Esophagus muscularis mucosa (tissue), 4 donors: Measurements from ENCODE around the gene PARP8. TPM values are rescaled to one million over a fixed set of nuclear protein-coding genes. Genes with fewer than 3 reads are reported as not detected.
"Not testable (repeated sequence)": the region's sequence is repeated elsewhere in the genome, so short reads cannot be mapped to it uniquely, and the experiment has no call there.

ENCODE experiments used
- DNase-seq: peaks from one replicate; pipeline ENCODE4 v3.0.0-alpha.2; 2017; ENCODE audit errors: extremely low spot score
- H3K27ac ChIP-seq, 4 donors: fragments of 200-600 bp; sonication (generic); replicated peaks in 1 of 4; 1 replicate in 3 of 4; 2 replicates in 1 of 4; pipeline ENCODE4 v1.5.1; 2016 to 2019; ENCODE audit warnings: mild to moderate bottlenecking in 1 of 4
- H3K27me3 ChIP-seq, 4 donors: fragments of 200-600 bp; sonication (generic); one replicate each; pipeline versions ENCODE4 v1.5.1 to v1.6.0; 2016 to 2019
- H3K36me3 ChIP-seq, 4 donors: fragments of 200-600 bp; sonication (generic); one replicate each; pipeline ENCODE4 v1.5.1; 2016 to 2019
- H3K4me1 ChIP-seq, 4 donors: fragments of 200-600 bp; sonication (generic); one replicate each; pipeline ENCODE4 v1.5.1; 2016 to 2019
- H3K4me3 ChIP-seq, 4 donors: fragments of 200-600 bp; sonication (generic); 1 replicate in 2 of 4; 2 replicates in 2 of 4; pipeline ENCODE4 v1.5.1; 2016 to 2019; ENCODE audit warnings: mild to moderate bottlenecking in 4 of 4, moderate library complexity in 1 of 4
- H3K9me3 ChIP-seq, 4 donors: fragments of 200-600 bp; sonication (generic); 1 replicate in 3 of 4; 2 replicates in 1 of 4; pipeline ENCODE4 v1.5.1; 2016 to 2019
- CTCF ChIP-seq, 3 experiments: fragments of 200-600 bp in 2 of 3; fragments of 450-650 bp in 1 of 3; sonication (generic) in 2 of 3; IDR thresholded peaks; one replicate each; pipeline ENCODE4 v1.5.1; 2017 to 2019; ENCODE audit warnings: antibody characterized with exemption in 3 of 3, mild to moderate bottlenecking in 2 of 3, moderate library complexity in 1 of 3
- EP300 ChIP-seq: sonication (generic); formaldehyde crosslinking; IDR thresholded peaks from one replicate; pipeline ENCODE4 v1.6.1; 2017; ENCODE audit warnings: antibody characterized with exemption
- POLR2A ChIP-seq: fragments of 450-650 bp; IDR thresholded peaks from one replicate; pipeline ENCODE4 v1.6.1; 2017; ENCODE audit warnings: antibody characterized with exemption, moderate library complexity, mild to moderate bottlenecking, low read depth
- POLR2AphosphoS5 ChIP-seq, 2 donors: sonication (generic); formaldehyde crosslinking; IDR thresholded peaks; one replicate each; pipeline ENCODE4 v1.6.1; 2017; ENCODE audit warnings: antibody characterized with exemption in 2 of 2
- WGBS: methylation state at CpG from one replicate; pipeline ENCODE4 v1.1.5; 2018; 5-methylcytosine and 5-hydroxymethylcytosine counted together
- intact Hi-C: fragments of 100-400 bp; cut with DNase I; formaldehyde crosslinking; loops from one replicate; pipeline ENCODE4 v1.15.1; 2023
- total RNA-seq, 4 donors: library from RNA; depleted of rRNA; stranded (reverse); fragments of >200 nt; gene quantifications; one replicate each; pipeline versions ENCODE4 v1.1.0 to v1.2.1, GENCODE V29; 2016

Gene PARP8
- total RNA-seq, 4 donors from 2014 or later = 5.4 to 17.1 (median 9.7) TPM

GRCh38 chr5:50667653-50668595, 1.5 kb downstream of the PARP8 start:
- WGBS = 2% methylated on average over 38 of the region's 46 CpGs
- Histone ChIP-seq H3K9me3 (no peaks in the 10 kb centered on the region), H3K27ac (peak overlapping the region; percentile 72 to 87 (median 81)), H3K4me1 (peaks cover 0 to 30% (median 15%) of the 10 kb centered on the region in 4 donors), H3K4me3 (peak overlapping the region; percentile 71 to 80 (median 76)), H3K27me3 (no peaks in the 10 kb centered on the region), H3K36me3 (no peaks in the 10 kb centered on the region)
- intact Hi-C loops = no loop called here
- DNase-seq = no peak
- no peak for TF ChIP-seq EP300
- TF ChIP-seq POLR2A = no peak
- no peak for TF ChIP-seq POLR2AphosphoS5 (IDR thresholded peaks at IDR 0.05)
- no peak for TF ChIP-seq CTCF (IDR thresholded peaks at IDR 0.05)

- H3K36me3 ChIP-seq, H3K27me3 ChIP-seq, H3K9me3 ChIP-seq, DNase-seq, intact Hi-C loops: not testable (repeated sequence)
- Histone ChIP-seq H3K4me1 (peaks cover 0 to 27% (median 15%) of the 10 kb centered on the region in 4 donors), H3K4me3 (peak overlapping the region; percentile 71 to 80 (median 76)), H3K27ac (peak overlapping the region in 2 of 4 donors; percentile 85 to 87)
- 46% methylated on average over 1 of the region's 1 CpG for WGBS
Measured at GRCh38 chr5:50668636-50669035, 2.2 kb downstream of the PARP8 start.

- TF ChIP-seq CTCF (IDR thresholded peaks at IDR 0.05) (no peak), POLR2A (no peak), EP300 (no peak), POLR2AphosphoS5 (IDR thresholded peaks at IDR 0.05) (no peak)
- no peaks in the 10 kb centered on the region for H3K27me3 ChIP-seq
- no peaks in the 10 kb centered on the region for H3K36me3 ChIP-seq
- DNase-seq = no peak
- no peaks in the 10 kb centered on the region for H3K9me3 ChIP-seq
- WGBS = 78% methylated on average over 2 of the region's 2 CpGs
- H3K27ac ChIP-seq = no peak overlapping the region
- H3K4me1 ChIP-seq = peaks cover 0 to 43% (median 7%) of the 10 kb centered on the region in 4 donors
- H3K4me3 ChIP-seq = no peak overlapping the region
- intact Hi-C loops = no loop called here
Measured at GRCh38 chr5:50672663-50673062, 6.2 kb downstream of the PARP8 start.

DNA sequence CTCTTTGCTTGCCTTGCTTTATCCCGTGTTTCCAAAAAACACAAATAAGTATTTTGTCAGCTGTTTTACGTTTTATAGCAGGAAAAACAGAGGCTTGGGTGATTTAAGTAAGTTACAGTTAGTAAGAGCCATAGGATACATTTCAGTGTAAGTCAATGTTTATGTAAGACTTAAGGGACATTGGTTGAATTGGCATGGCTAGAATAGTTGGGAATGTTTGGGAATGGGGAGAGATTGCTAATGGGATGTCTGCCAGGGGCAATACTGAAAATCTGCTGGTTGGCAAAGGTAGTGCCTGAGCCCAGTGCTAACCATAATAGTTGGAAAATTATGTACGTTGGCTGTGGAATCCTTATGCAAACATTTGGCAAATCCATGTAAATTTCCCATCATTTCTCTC, 7.0 kb downstream of the PARP8 start:
- H3K27me3 ChIP-seq, intact Hi-C loops, H3K36me3 ChIP-seq, DNase-seq, H3K9me3 ChIP-seq, H3K27ac ChIP-seq, H3K4me3 ChIP-seq: not testable (repeated sequence)
- peaks cover 0 to 35% (median 7%) of the 10 kb centered on the region in 4 donors for H3K4me1 ChIP-seq
- WGBS = 85% methylated on average over 3 of the region's 3 CpGs

GRCh38 chr5:50675385-50675784, 8.9 kb downstream of the PARP8 start:
- Histone ChIP-seq H3K36me3 (no peaks in the 10 kb centered on the region), H3K9me3 (no peaks in the 10 kb centered on the region), H3K27ac (no peak overlapping the region), H3K27me3 (no peaks in the 10 kb centered on the region), H3K4me1 (peaks cover 0 to 34% (median 2%) of the 10 kb centered on the region in 4 donors), H3K4me3 (no peak overlapping the region)
- DNase-seq = no peak
- 96% methylated on average over 15 of the region's 15 CpGs for WGBS
- intact Hi-C loops = no loop called here
- no peak for TF ChIP-seq CTCF (IDR thresholded peaks at IDR 0.05)
- TF ChIP-seq POLR2A = no peak
- no peak for TF ChIP-seq EP300
- TF ChIP-seq POLR2AphosphoS5 (IDR thresholded peaks at IDR 0.05) = no peak

GRCh38 chr5:50679554-50679953, 13.1 kb downstream of the PARP8 start:
- intact Hi-C loops, H3K9me3 ChIP-seq, DNase-seq, H3K4me3 ChIP-seq, H3K36me3 ChIP-seq, H3K27ac ChIP-seq, H3K27me3 ChIP-seq: not testable (repeated sequence)
- H3K4me1 ChIP-seq = peaks cover 0 to 32% (median 4%) of the 10 kb centered on the region in 4 donors
- 88% methylated on average over 4 of the region's 4 CpGs for WGBS
